Measurements from ENCODE around the gene CACUL1. TPM values are rescaled to one million over a fixed set of nuclear protein-coding genes. Genes with fewer than 3 reads are reported as not detected.
A peak's percentile ranks its signal among the peaks of the same experiment; 100 is the strongest.
"Not testable (repeated sequence)": the region's sequence is repeated elsewhere in the genome, so short reads cannot be mapped to it uniquely, and the experiment has no call there.

Gene CACUL1
- total RNA-seq, 1 experiment from 2014 or later, result 16.3 TPM

GRCh38 chr10:118768041-118768919, 13.5 kb upstream of the CACUL1 start:
- no peak for DNase-seq (ENCODE audit: low spot score)

GRCh38 chr10:118767297-118768040, 12.7 kb upstream of the CACUL1 start:
- DNase-seq (ENCODE audit: low spot score), result no peak

- DNase-seq (ENCODE audit: low spot score), result no peak
Observed at GRCh38 chr10:118764195-118764594, 9.4 kb upstream of the CACUL1 start.

DNA sequence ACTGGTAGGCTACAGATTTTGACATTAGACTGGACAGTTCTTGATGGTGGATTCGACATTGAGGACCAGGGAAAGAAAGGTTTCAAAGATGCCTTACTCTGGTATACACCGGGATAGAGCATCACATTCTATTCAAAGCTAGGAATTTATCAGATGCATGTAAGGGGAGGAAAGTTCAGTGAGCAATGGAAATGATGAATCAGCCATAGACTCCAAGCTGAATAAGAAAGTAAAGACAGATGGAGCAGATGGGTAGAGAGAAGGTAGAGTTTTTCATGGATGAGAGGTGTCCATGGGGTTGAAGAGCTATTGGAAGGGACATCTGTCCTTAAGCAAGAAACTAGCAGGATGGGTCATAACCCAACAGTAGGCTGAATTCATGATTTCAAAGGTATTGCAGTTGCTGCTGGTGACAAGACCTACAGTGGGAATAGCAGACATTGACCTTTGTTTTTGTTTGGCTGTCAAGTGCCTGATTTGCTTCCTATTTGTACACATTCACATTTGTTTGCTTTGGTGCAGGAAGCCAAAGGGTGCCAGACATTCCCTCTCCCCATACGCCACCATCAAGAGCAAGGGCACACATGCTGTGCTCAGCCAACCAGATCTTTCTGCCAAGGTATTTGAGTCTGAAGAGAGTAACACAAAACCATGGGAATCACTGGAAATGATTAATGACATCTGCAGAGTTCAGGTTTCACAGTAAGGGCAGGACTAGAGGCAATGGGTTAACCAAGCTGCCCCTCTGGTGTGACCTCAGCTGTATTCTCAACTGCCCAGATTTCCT, 8.6 kb upstream of the CACUL1 start:
- no peak for DNase-seq (ENCODE audit: low spot score)

DNA sequence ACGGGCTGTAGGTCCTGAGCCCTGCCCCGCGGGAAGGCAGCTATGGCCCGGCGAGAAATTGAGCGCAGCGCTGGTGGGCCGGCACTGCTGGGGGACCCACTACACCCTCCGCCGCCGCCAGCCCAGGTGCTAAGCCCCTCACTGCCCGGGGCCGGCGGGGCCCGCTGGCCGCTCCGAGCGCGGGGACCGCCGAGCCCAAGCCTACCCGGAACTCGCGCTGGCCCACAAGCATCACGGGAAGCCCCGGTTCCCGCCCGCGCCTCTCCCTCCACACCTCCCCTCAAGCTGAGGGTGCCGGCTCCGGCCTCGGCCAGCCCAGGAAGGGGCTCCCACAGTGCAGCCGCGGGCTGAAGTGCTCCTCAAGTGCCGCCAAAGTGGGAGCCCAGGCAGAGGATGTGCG, 5.5 kb upstream of the CACUL1 start:
- no peak for DNase-seq (ENCODE audit: low spot score)

GRCh38 chr10:118758449-118758848, 3.7 kb upstream of the CACUL1 start:
- no peak for DNase-seq (ENCODE audit: low spot score)

- DNase-seq (ENCODE audit: low spot score), result peak; percentile 24
Observed at GRCh38 chr10:118754229-118754555, 578 bp downstream of the CACUL1 start.

- DNase-seq (ENCODE audit: low spot score), result no peak
Observed at GRCh38 chr10:118753331-118754228, 1.2 kb downstream of the CACUL1 start.

DNA sequence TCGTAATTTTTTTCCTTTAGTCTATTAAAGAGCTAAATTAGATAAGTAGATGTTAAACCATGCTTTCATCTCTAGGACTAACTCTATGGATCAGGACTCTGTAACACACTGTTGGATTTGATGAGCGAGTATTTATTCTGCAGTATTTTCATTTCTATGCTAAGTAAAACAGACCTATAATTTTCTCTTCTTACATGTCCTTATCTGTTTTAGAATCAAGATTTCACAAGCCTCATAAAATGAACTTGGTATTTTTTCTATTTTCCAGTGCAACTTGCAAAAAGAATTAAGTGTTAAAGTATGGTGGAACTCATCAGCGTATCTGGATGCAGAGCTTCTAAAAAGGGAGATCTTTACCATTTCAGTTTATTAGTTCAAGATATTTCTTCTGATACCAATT, 2.4 kb downstream of the CACUL1 start:
- no peak for DNase-seq (ENCODE audit: low spot score)

DNA sequence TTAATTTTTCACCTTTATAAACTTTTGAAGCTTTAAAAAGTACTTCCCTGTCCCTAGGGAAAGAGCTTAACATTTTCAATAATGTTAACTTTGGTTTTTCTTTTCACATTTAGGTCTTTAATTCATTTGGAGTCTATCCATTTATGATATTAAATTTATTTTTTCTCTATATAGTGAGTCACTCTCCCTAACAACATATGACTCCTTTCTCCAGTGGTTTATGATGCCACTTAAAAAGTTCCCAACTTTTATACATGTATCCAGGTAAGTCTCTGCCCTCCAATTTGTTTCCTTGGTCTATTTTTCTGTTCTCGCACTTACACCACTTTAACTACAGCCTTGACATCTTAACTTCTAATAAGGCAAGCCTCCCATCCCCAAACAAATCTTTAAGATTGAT, 3.5 kb downstream of the CACUL1 start:
- DNase-seq (ENCODE audit: low spot score), result no peak

- DNase-seq (ENCODE audit: low spot score), result no peak
Observed at GRCh38 chr10:118748041-118748440, 6.7 kb downstream of the CACUL1 start.

GRCh38 chr10:118746246-118746645, 8.5 kb downstream of the CACUL1 start:
- DNase-seq (ENCODE audit: low spot score), result no peak

GRCh38 chr10:118745056-118745455, 9.7 kb downstream of the CACUL1 start:
- no peak for DNase-seq (ENCODE audit: low spot score)

GRCh38 chr10:118744346-118744918, 10.3 kb downstream of the CACUL1 start:
- not testable (repeated sequence) for DNase-seq (ENCODE audit: low spot score)

GRCh38 chr10:118742782-118743181, 12.0 kb downstream of the CACUL1 start:
- DNase-seq (ENCODE audit: low spot score), result no peak

DNA sequence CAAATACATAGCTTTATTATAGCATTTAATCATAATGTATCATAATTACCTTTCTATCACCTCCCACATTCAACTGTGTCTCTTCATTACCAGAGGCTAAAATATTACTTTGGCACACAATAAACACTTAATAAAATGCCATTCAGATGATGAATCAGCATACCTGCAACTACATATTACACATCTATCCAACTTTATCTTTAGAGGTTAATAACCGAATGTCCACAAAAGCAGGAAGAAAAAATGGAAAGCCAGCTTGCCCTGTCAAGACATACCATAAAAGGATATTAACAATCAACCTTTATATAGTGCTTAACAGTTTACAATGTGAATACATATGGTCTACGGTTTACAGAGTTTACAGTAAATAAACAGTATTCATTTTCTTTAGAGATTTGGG, 12.7 kb downstream of the CACUL1 start:
- no peak for DNase-seq (ENCODE audit: low spot score)

DNA sequence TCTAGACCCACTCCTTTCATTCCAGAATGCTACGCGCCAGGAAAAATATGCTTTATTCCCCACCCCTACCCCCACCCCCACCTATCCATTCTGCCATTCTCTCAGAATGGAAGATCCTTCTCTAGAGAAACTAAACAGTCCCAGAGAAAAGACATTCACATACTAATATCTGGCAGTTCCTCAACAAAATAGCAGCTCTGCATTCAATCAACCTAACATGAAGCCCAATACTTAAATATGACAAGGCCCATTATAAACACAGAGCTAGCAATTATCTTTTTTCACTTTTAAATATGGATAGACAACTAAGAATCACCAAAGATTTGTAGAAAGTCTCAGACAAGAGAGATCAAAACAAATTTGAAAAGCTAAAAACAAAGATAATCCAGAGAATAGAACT, 16.4 kb downstream of the CACUL1 start:
- no peak for DNase-seq (ENCODE audit: low spot score)

DNA sequence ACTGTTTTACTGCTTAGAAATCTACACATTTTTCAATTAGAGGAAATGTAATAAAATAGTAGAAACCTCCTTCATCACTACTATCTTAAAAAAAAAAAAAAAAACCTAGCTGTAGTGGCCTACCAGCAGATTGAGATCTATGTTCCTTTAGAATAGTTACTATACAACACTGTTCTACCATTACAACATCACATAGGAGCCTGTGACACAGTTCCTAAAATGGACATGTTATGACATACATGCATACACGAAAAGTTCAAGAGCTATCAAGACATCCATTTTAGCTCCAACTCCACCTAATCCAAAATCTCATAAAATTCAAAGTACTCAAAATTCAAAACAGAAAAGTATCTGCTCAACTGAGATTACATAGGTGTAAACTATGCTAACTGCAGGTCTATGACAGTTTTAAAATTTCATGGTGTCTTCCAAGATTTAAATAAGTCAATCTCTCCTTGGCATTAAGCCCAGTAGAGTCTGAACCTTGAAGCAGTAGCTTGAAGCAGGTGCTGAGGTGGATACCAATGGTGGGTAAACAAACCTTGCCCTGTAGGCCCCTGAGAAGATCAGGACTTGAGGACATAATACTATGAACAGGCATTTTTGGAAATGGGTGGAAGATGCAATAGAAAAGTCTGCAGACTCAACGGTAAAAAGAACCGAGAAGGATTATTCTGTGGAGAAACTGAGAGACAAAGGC, 17.0 kb downstream of the CACUL1 start:
- DNase-seq (ENCODE audit: low spot score), result no peak

GRCh38 chr10:118735294-118735693, 19.5 kb downstream of the CACUL1 start:
- no peak for DNase-seq (ENCODE audit: low spot score)

DNA sequence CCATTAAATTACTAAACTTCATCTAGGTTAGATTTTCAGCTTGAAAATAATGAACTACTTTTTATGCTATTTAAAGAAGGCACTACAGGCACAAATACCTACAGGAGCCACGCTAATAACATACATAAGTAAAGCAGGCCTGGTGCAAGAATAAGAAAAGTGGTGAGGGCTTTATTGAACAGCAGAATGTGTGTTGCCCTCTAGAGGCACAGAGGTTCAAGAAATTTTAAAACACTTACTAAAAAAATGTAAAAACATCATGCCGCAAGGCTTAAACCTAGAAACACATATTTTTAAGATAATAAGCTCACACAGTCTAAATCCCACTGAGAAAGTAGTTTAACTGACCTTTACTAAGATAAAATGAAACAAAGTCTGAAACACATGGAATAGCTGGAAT, 20.3 kb downstream of the CACUL1 start:
- no peak for DNase-seq (ENCODE audit: low spot score)

All from H4 (cell line).